Spleen (tissue), 7 donors: ENCODE data around the gene FRMD4A.

ENCODE experiments used
- CTCF ChIP-seq, 11 experiments: fragments of 200-600 bp in 7 of 11; fragments of 450-650 bp in 4 of 11; sonication (generic) in 4 of 11; IDR thresholded peaks in 8 of 11; conservative IDR thresholded peaks in 3 of 11; 1 replicate in 7 of 11; 2 replicates in 4 of 11; pipeline versions ENCODE4 v1.4.0 to v1.8.0; 2016 to 2021; ENCODE audit warnings: antibody characterized with exemption in 11 of 11, inconsistent platforms in 4 of 11, mild to moderate bottlenecking in 1 of 11
- POLR2A ChIP-seq, 3 donors: fragments of 450-650 bp; IDR thresholded peaks; one replicate each; pipeline ENCODE4 v1.5.1; 2017; ENCODE audit warnings: antibody characterized with exemption in 3 of 3, mild to moderate bottlenecking in 1 of 3
- donor health status: DM: no; HTN: no; CAD: no; lungs with moderate emphysema.
- donor health status: DM: no; HTN: no; CAD: no.
- donor health status: DM: no; HTN: no; CAD: no.

GRCh38 chr10:13956826-13957225 lies 373.9 kb downstream of the FRMD4A start:
- TF ChIP-seq CTCF (IDR thresholded peaks at IDR 0.05 in 8 of 11, conservative IDR thresholded peaks at IDR 0.05 in 3 of 11): peak in 7 of 11 experiments; percentile 15 to 42 (median 19)
- no peak for TF ChIP-seq POLR2A (IDR thresholded peaks at IDR 0.05)
